Panc1 (cell line): Measurements from ENCODE around the gene RPL3. TPM values are rescaled to one million over a fixed set of nuclear protein-coding genes. Genes with fewer than 3 reads are reported as not detected.
"Not testable (repeated sequence)": the region's sequence is repeated elsewhere in the genome, so short reads cannot be mapped to it uniquely, and the experiment has no call there.

Source experiments
- ATAC-seq: fragments of 200-7000 bp; cut with Tn5 transposase; 2 replicates; pipeline ENCODE4 v1.9.1; 2020; ENCODE audit warnings: mild to moderate bottlenecking, moderate library complexity
- BruUV-seq: library from RNA; stranded (reverse); fragments of 400-500 nt; replicated peaks from 2 replicates; lab custom pipeline; 2021; lab: Mats Ljungman, UMichigan
- CTCF ChIA-PET: fragments of 300-600 bp; sonication (Branson Sonifier 250); formaldehyde crosslinking; loops from one replicate; lab custom pipeline; 2022; ENCODE audit warnings: antibody characterized with exemption; lab: Charles Lee
- POLR2A ChIA-PET: fragments of 300-600 bp; sonication (Branson Sonifier 250); formaldehyde crosslinking; loops from one replicate; lab custom pipeline; 2022; ENCODE audit warnings: antibody characterized with exemption; lab: Charles Lee
- DNase-seq: peaks from one replicate; pipeline ENCODE4 v3.0.0-alpha.2; 2010; ENCODE audit warnings: low read depth, low spot score
- H3K27ac ChIP-seq: 2 replicates; pipeline ENCODE4 v1.5.1; 2011; ENCODE audit warnings: mild to moderate bottlenecking, low read length, inconsistent platforms
- H3K27me3 ChIP-seq: fragments of 200-500 bp; sonication (Bioruptor generic); 2 replicates; pipeline ENCODE4 v1.6.0; 2014; ENCODE audit warnings: low read length, inconsistent platforms; ENCODE audit not compliant: control insufficient read depth, insufficient read depth
- H3K36me3 ChIP-seq: fragments of 200-500 bp; sonication (Bioruptor generic); 2 replicates; pipeline ENCODE4 v1.5.1; 2014; ENCODE audit warnings: inconsistent platforms, mild to moderate bottlenecking, low read length, moderate library complexity; ENCODE audit not compliant: control insufficient read depth, insufficient read depth
- H3K4me1 ChIP-seq: 2 replicates; pipeline ENCODE4 v1.5.1; 2011; ENCODE audit warnings: inconsistent platforms, mild to moderate bottlenecking, low read length, moderate library complexity; ENCODE audit not compliant: control insufficient read depth, insufficient read depth
- H3K4me3 ChIP-seq, 2 experiments: 2 replicates each; pipeline ENCODE4 v1.5.1; 2011 to 2012; ENCODE audit warnings: low read depth in 2 of 2, low read length in 2 of 2, mild to moderate bottlenecking in 2 of 2, inconsistent platforms in 1 of 2, moderate library complexity in 1 of 2
- H3K9me3 ChIP-seq: fragments of 200-500 bp; sonication (Bioruptor generic); 2 replicates; pipeline ENCODE4 v1.5.1; 2014; ENCODE audit warnings: low read depth, mild to moderate bottlenecking, inconsistent platforms, low read length, moderate library complexity; ENCODE audit not compliant: control insufficient read depth, insufficient read depth
- POLR2AphosphoS5 ChIP-seq: IDR thresholded peaks from 2 replicates; pipeline ENCODE4 v1.6.1; 2012; ENCODE audit warnings: mild to moderate bottlenecking, low read depth, low read length, moderate library complexity
- SIN3A ChIP-seq: IDR thresholded peaks from 2 replicates; pipeline ENCODE4 v1.6.1; 2012; ENCODE audit warnings: low read depth, mild to moderate bottlenecking, low read length, moderate library complexity, borderline replicate concordance; ENCODE audit not compliant: insufficient read depth
- TCF7L2 ChIP-seq: IDR thresholded peaks from 2 replicates; pipeline ENCODE4 v1.6.1; 2011; ENCODE audit warnings: mild to moderate bottlenecking, low read depth, low read length, inconsistent platforms
- in situ Hi-C: cut with HindIII; loops from 2 replicates; pipeline ENCODE4 v1.10.0; 2016; ENCODE audit warnings: low sequenced_read_pairs, low pct_unique_long_range_greater_than_20kb
- intact Hi-C: fragments of 100-400 bp; cut with micrococcal nuclease; formaldehyde crosslinking; loops from one replicate; pipeline ENCODE4 v1.10.0; 2022; ENCODE audit not compliant: unreplicated experiment
- total RNA-seq: library from RNA; stranded (reverse); gene quantifications from one replicate; pipeline ENCODE4 v1.2.1, GENCODE V29; 2021; ENCODE audit not compliant: unreplicated experiment
- TF ChIP-seq, protein P1 (sequence below): fragments of 450-650 bp; IDR thresholded peaks from 2 replicates; pipeline ENCODE4 v1.5.1; 2017; ENCODE audit warnings: mild to moderate bottlenecking
- TF ChIP-seq, protein P2 (sequence below), 2 experiments: IDR thresholded peaks; 2 replicates each; pipeline ENCODE4 v1.6.1; 2011 to 2012; ENCODE audit warnings: low read depth in 2 of 2, control low read depth in 1 of 2, low read length in 1 of 2, mild to moderate bottlenecking in 1 of 2, moderate library complexity in 1 of 2; ENCODE audit not compliant: insufficient read depth in 1 of 2

The RPL3 gene
- total RNA-seq, 1 experiment from 2014 or later, result 885 TPM

GRCh38 chr22:39356464-39356863 is 37.0 kb upstream of the RPL3 start:
- Histone ChIP-seq H3K4me3 (no peak overlapping the region), H3K27ac (no peak overlapping the region), H3K27me3 (no peaks in the 10 kb centered on the region), H3K4me1 (peaks cover 7% of the 10 kb centered on the region), H3K9me3 (no peaks in the 10 kb centered on the region), H3K36me3 (no peaks in the 10 kb centered on the region)
- ChIA-PET POLR2A (no interaction called here), CTCF (no interaction called here)
- DNase-seq (no peak), ATAC-seq (no peak)
- intact Hi-C loops, result no loop called here
- no peak for TF ChIP-seq TCF7L2
- TF ChIP-seq SIN3A, result no peak
- TF ChIP-seq, protein P1, sequence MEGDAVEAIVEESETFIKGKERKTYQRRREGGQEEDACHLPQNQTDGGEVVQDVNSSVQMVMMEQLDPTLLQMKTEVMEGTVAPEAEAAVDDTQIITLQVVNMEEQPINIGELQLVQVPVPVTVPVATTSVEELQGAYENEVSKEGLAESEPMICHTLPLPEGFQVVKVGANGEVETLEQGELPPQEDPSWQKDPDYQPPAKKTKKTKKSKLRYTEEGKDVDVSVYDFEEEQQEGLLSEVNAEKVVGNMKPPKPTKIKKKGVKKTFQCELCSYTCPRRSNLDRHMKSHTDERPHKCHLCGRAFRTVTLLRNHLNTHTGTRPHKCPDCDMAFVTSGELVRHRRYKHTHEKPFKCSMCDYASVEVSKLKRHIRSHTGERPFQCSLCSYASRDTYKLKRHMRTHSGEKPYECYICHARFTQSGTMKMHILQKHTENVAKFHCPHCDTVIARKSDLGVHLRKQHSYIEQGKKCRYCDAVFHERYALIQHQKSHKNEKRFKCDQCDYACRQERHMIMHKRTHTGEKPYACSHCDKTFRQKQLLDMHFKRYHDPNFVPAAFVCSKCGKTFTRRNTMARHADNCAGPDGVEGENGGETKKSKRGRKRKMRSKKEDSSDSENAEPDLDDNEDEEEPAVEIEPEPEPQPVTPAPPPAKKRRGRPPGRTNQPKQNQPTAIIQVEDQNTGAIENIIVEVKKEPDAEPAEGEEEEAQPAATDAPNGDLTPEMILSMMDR, result no peak
- TF ChIP-seq POLR2AphosphoS5, result no peak
- TF ChIP-seq, protein P2, sequence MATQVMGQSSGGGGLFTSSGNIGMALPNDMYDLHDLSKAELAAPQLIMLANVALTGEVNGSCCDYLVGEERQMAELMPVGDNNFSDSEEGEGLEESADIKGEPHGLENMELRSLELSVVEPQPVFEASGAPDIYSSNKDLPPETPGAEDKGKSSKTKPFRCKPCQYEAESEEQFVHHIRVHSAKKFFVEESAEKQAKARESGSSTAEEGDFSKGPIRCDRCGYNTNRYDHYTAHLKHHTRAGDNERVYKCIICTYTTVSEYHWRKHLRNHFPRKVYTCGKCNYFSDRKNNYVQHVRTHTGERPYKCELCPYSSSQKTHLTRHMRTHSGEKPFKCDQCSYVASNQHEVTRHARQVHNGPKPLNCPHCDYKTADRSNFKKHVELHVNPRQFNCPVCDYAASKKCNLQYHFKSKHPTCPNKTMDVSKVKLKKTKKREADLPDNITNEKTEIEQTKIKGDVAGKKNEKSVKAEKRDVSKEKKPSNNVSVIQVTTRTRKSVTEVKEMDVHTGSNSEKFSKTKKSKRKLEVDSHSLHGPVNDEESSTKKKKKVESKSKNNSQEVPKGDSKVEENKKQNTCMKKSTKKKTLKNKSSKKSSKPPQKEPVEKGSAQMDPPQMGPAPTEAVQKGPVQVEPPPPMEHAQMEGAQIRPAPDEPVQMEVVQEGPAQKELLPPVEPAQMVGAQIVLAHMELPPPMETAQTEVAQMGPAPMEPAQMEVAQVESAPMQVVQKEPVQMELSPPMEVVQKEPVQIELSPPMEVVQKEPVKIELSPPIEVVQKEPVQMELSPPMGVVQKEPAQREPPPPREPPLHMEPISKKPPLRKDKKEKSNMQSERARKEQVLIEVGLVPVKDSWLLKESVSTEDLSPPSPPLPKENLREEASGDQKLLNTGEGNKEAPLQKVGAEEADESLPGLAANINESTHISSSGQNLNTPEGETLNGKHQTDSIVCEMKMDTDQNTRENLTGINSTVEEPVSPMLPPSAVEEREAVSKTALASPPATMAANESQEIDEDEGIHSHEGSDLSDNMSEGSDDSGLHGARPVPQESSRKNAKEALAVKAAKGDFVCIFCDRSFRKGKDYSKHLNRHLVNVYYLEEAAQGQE (IDR thresholded peaks at IDR 0.05; ENCODE audit: insufficient read depth in 1 of 2, low read depth in 2 of 2, low read length in 1 of 2), result no peak
- in situ Hi-C loops, result no loop called here
- BruUV-seq, result no TSS peak

- DNase-seq, H3K27me3 ChIP-seq, H3K4me3 ChIP-seq, intact Hi-C loops, POLR2A ChIA-PET, in situ Hi-C loops, CTCF ChIA-PET, BruUV-seq, H3K9me3 ChIP-seq, H3K36me3 ChIP-seq, ATAC-seq, H3K27ac ChIP-seq: not testable (repeated sequence)
- peaks cover 14% of the 10 kb centered on the region for H3K4me1 ChIP-seq
These were observed 36.4 kb upstream of the RPL3 start for GRCh38 chr22:39355805-39356204.

DNA sequence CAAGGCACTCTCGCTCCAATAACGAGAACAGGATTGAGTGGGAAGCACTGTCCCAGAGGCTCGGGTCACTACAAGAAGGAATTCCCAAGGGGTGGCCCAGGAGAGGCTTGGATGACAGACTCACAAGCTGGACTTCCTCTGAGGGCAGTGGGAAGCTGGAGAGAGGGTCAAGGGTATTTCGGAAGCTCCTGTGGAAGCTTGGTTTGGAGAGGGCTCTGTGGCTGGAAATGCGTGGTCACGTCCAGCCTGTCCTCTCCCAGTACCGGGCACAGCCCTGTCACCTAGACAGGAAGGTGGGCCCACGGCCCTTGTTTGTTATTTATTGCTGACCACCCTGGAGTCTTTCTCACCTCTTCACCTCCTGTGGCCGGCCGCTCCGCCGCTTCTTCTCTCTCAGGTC is 35.7 kb upstream of the RPL3 start:
- no peaks in the 10 kb centered on the region for H3K9me3 ChIP-seq
- in situ Hi-C loops, result no loop called here
- no peak overlapping the region for H3K4me3 ChIP-seq
- DNase-seq, result no peak
- H3K27me3 ChIP-seq, result no peaks in the 10 kb centered on the region
- ATAC-seq, result no peak
- BruUV-seq, result no TSS peak
- intact Hi-C loops, result no loop called here
- H3K27ac ChIP-seq, result no peak overlapping the region
- H3K36me3 ChIP-seq, result no peaks in the 10 kb centered on the region
- ChIA-PET POLR2A (no interaction called here), CTCF (interaction anchor here (0.6 kb wide), 1 partner anchor 578 kb away, joined by 4 read pairs; no protein-coding TSS in a partner anchor)
- TF ChIP-seq TCF7L2 (no peak), SIN3A (no peak)
- TF ChIP-seq, protein P2 (IDR thresholded peaks at IDR 0.05; ENCODE audit: insufficient read depth in 1 of 2, low read depth in 2 of 2, low read length in 1 of 2), result no peak
- TF ChIP-seq, protein P1, result no peak
- peaks cover 19% of the 10 kb centered on the region for H3K4me1 ChIP-seq
